HG02938 (cell line): ENCODE data around the gene DUSP1.
"Not testable (repeated sequence)": the region's sequence is repeated elsewhere in the genome, so short reads cannot be mapped to it uniquely, and the experiment has no call there.

Source experiments
- ATAC-seq: cut with Tn5 transposase; IDR thresholded peaks from one replicate; pipeline ENCODE4 v1.9.1; 2021; ENCODE audit warnings: mild to moderate bottlenecking, moderate library complexity; ENCODE audit not compliant: unreplicated experiment

DUSP1 gene

GRCh38 chr5:172798422-172799215, 27.6 kb upstream of the DUSP1 start:
- no peak for ATAC-seq

- no peak for ATAC-seq
These were observed 26.8 kb upstream of the DUSP1 start for GRCh38 chr5:172797771-172798191.

- ATAC-seq, result no peak
These were observed 25.3 kb upstream of the DUSP1 start for GRCh38 chr5:172796306-172796705.

- no peak for ATAC-seq
These were observed 24.5 kb upstream of the DUSP1 start for GRCh38 chr5:172795318-172795977.

GRCh38 chr5:172793577-172794488, 22.8 kb upstream of the DUSP1 start:
- no peak for ATAC-seq

GRCh38 chr5:172792701-172793570, 21.9 kb upstream of the DUSP1 start:
- ATAC-seq, result no peak

- ATAC-seq, result no peak
These were observed 20.9 kb upstream of the DUSP1 start for GRCh38 chr5:172791726-172792445.

- ATAC-seq, result no peak
These were observed 20.3 kb upstream of the DUSP1 start for GRCh38 chr5:172791286-172791685.

GRCh38 chr5:172790496-172790889, 19.5 kb upstream of the DUSP1 start:
- ATAC-seq, result no peak

- ATAC-seq, result no peak
These were observed 18.9 kb upstream of the DUSP1 start for GRCh38 chr5:172789687-172790495.

- no peak for ATAC-seq
These were observed 18.0 kb upstream of the DUSP1 start for GRCh38 chr5:172788771-172789686.

GRCh38 chr5:172787538-172787937, 16.5 kb upstream of the DUSP1 start:
- ATAC-seq, result not testable (repeated sequence)

- no peak for ATAC-seq
These were observed 15.9 kb upstream of the DUSP1 start for GRCh38 chr5:172786736-172787462.

- no peak for ATAC-seq
These were observed 14.6 kb upstream of the DUSP1 start for GRCh38 chr5:172785429-172786088.

GRCh38 chr5:172784162-172784561, 13.2 kb upstream of the DUSP1 start:
- ATAC-seq, result not testable (repeated sequence)

- not testable (repeated sequence) for ATAC-seq
These were observed 12.3 kb upstream of the DUSP1 start for GRCh38 chr5:172783319-172783718.
